ENCODE measurements around the gene ZPR1.
A peak's percentile ranks its signal among the peaks of the same experiment; 100 is the strongest.

Gene ZPR1

GRCh38 chr11:116791813-116792143, 4.0 kb upstream of the ZPR1 start, which contains the start of gene APOA5:
TSS of gene APOA5 (minus strand) at chr11:116791879. CDS start at chr11:116791860, 19 bp downstream.
- Histone ChIP-seq H3K9ac (ENCODE audit: insufficient read length) (no peak within 1 kb of the TSS), H3K9me3 (ENCODE audit: low read depth, low read length) (no peaks in the 10 kb centered on the region), H3K36me3 (ENCODE audit: insufficient read depth, low read length) (peaks cover 2% of the 10 kb centered on the region), H3K27ac (no peak within 1 kb of the TSS), H3K4me3 (peak within 1 kb of the TSS; percentile 24)
- TF ChIP-seq POLR2AphosphoS5 (IDR thresholded peaks at IDR 0.05; ENCODE audit: borderline replicate concordance, low read depth, low read length) (no peak), FOXP2 (optimal IDR thresholded peaks at IDR 0.05; ENCODE audit: control extremely low read depth, extremely low read length, insufficient read depth) (no peak), EZH2 (IDR thresholded peaks at IDR 0.05) (no peak)
- no peak for DNase-seq (ENCODE audit: low read depth, low spot score)

GRCh38 chr11:116791002-116791812, 3.4 kb upstream of the ZPR1 start:
- TF ChIP-seq EZH2 (IDR thresholded peaks at IDR 0.05), result no peak
- TF ChIP-seq FOXP2 (optimal IDR thresholded peaks at IDR 0.05; ENCODE audit: control extremely low read depth, extremely low read length, insufficient read depth), result peak; percentile 42
- no peaks in the 10 kb centered on the region for H3K9me3 ChIP-seq (ENCODE audit: low read depth, low read length)
- H3K27ac ChIP-seq, result no peak overlapping the region
- no peak overlapping the region for H3K9ac ChIP-seq (ENCODE audit: insufficient read length)
- H3K4me3 ChIP-seq, result peak overlapping the region; percentile 24
- peaks cover 8% of the 10 kb centered on the region for H3K36me3 ChIP-seq (ENCODE audit: insufficient read depth, low read length)
- no peak for DNase-seq (ENCODE audit: low read depth, low spot score)

- H3K4me3 ChIP-seq, result no peak overlapping the region
- DNase-seq (ENCODE audit: low read depth, low spot score), result no peak
- no peak overlapping the region for H3K9ac ChIP-seq (ENCODE audit: insufficient read length)
- H3K9me3 ChIP-seq (ENCODE audit: low read depth, low read length), result no peaks in the 10 kb centered on the region
- no peak for TF ChIP-seq FOXP2 (optimal IDR thresholded peaks at IDR 0.05; ENCODE audit: control extremely low read depth, extremely low read length, insufficient read depth)
- no peak for TF ChIP-seq EZH2 (IDR thresholded peaks at IDR 0.05)
- no peak for TF ChIP-seq POLR2AphosphoS5 (IDR thresholded peaks at IDR 0.05; ENCODE audit: borderline replicate concordance, low read depth, low read length)
- H3K36me3 ChIP-seq (ENCODE audit: insufficient read depth, low read length), result peaks cover 16% of the 10 kb centered on the region
- H3K27ac ChIP-seq, result no peak overlapping the region
Measured at GRCh38 chr11:116790167-116791001, 2.6 kb upstream of the ZPR1 start.

GRCh38 chr11:116788975-116789374, 1.2 kb upstream of the ZPR1 start:
- Histone ChIP-seq H3K4me3 (peak overlapping the region; percentile 92; the same call in 1 of the 2 replicates), H3K9me3 (ENCODE audit: low read depth, low read length) (no peaks in the 10 kb centered on the region), H3K36me3 (ENCODE audit: insufficient read depth, low read length) (peaks cover 30% of the 10 kb centered on the region), H3K27ac (no peak overlapping the region), H3K9ac (ENCODE audit: insufficient read length) (no peak overlapping the region)
- no peak for DNase-seq (ENCODE audit: low read depth, low spot score)
- no peak for TF ChIP-seq FOXP2 (optimal IDR thresholded peaks at IDR 0.05; ENCODE audit: control extremely low read depth, extremely low read length, insufficient read depth)
- no peak for TF ChIP-seq POLR2AphosphoS5 (IDR thresholded peaks at IDR 0.05; ENCODE audit: borderline replicate concordance, low read depth, low read length)
- no peak for TF ChIP-seq EZH2 (IDR thresholded peaks at IDR 0.05)

GRCh38 chr11:116788534-116788933, 711 bp upstream of the ZPR1 start:
- no peak for TF ChIP-seq POLR2AphosphoS5 (IDR thresholded peaks at IDR 0.05; ENCODE audit: borderline replicate concordance, low read depth, low read length)
- TF ChIP-seq EZH2 (IDR thresholded peaks at IDR 0.05), result no peak
- no peak for TF ChIP-seq FOXP2 (optimal IDR thresholded peaks at IDR 0.05; ENCODE audit: control extremely low read depth, extremely low read length, insufficient read depth)
- Histone ChIP-seq H3K9ac (ENCODE audit: insufficient read length) (peak overlapping the region; percentile 83), H3K36me3 (ENCODE audit: insufficient read depth, low read length) (peaks cover 35% of the 10 kb centered on the region), H3K4me3 (peak overlapping the region; percentile 92), H3K9me3 (ENCODE audit: low read depth, low read length) (no peaks in the 10 kb centered on the region), H3K27ac (no peak overlapping the region)
- DNase-seq (ENCODE audit: low read depth, low spot score), result no peak

GRCh38 chr11:116787436-116787785, 412 bp downstream of the ZPR1 start:
- Histone ChIP-seq H3K27ac (no peak overlapping the region), H3K9ac (ENCODE audit: insufficient read length) (peak overlapping the region; percentile 83), H3K9me3 (ENCODE audit: low read depth, low read length) (no peaks in the 10 kb centered on the region), H3K36me3 (ENCODE audit: insufficient read depth, low read length) (peaks cover 46% of the 10 kb centered on the region), H3K4me3 (peak overlapping the region; percentile 92)
- TF ChIP-seq POLR2AphosphoS5 (IDR thresholded peaks at IDR 0.05; ENCODE audit: borderline replicate concordance, low read depth, low read length), result no peak
- TF ChIP-seq FOXP2 (optimal IDR thresholded peaks at IDR 0.05; ENCODE audit: control extremely low read depth, extremely low read length, insufficient read depth), result no peak
- TF ChIP-seq EZH2 (IDR thresholded peaks at IDR 0.05), result no peak
- DNase-seq (ENCODE audit: low read depth, low spot score), result no peak

GRCh38 chr11:116786966-116787365, 857 bp downstream of the ZPR1 start:
- H3K4me3 ChIP-seq, result peak overlapping the region; percentile 92
- H3K36me3 ChIP-seq (ENCODE audit: insufficient read depth, low read length), result peaks cover 50% of the 10 kb centered on the region
- TF ChIP-seq FOXP2 (optimal IDR thresholded peaks at IDR 0.05; ENCODE audit: control extremely low read depth, extremely low read length, insufficient read depth), result no peak
- TF ChIP-seq POLR2AphosphoS5 (IDR thresholded peaks at IDR 0.05; ENCODE audit: borderline replicate concordance, low read depth, low read length), result no peak
- no peak for TF ChIP-seq EZH2 (IDR thresholded peaks at IDR 0.05)
- H3K9me3 ChIP-seq (ENCODE audit: low read depth, low read length), result no peaks in the 10 kb centered on the region
- H3K27ac ChIP-seq, result no peak overlapping the region
- no peak for DNase-seq (ENCODE audit: low read depth, low spot score)
- peak overlapping the region; percentile 83 for H3K9ac ChIP-seq (ENCODE audit: insufficient read length)

GRCh38 chr11:116786326-116786725, 1.5 kb downstream of the ZPR1 start:
- H3K9ac ChIP-seq (ENCODE audit: insufficient read length), result peak overlapping the region; percentile 83
- no peaks in the 10 kb centered on the region for H3K9me3 ChIP-seq (ENCODE audit: low read depth, low read length)
- no peak overlapping the region for H3K4me3 ChIP-seq
- TF ChIP-seq POLR2AphosphoS5 (IDR thresholded peaks at IDR 0.05; ENCODE audit: borderline replicate concordance, low read depth, low read length) (no peak), EZH2 (IDR thresholded peaks at IDR 0.05) (no peak), FOXP2 (optimal IDR thresholded peaks at IDR 0.05; ENCODE audit: control extremely low read depth, extremely low read length, insufficient read depth) (no peak)
- H3K27ac ChIP-seq, result no peak overlapping the region
- H3K36me3 ChIP-seq (ENCODE audit: insufficient read depth, low read length), result peaks cover 54% of the 10 kb centered on the region
- DNase-seq (ENCODE audit: low read depth, low spot score), result no peak

Data from SK-N-MC (cell line).